Uterus (tissue), 2 donors: ENCODE results near the gene ASTN2.

ENCODE experiments used
- CTCF ChIP-seq, 4 experiments: fragments of 200-600 bp in 2 of 4; fragments of 450-650 bp in 2 of 4; sonication (generic) in 2 of 4; IDR thresholded peaks; one replicate each; pipeline ENCODE4 v1.5.1; 2016 to 2019; ENCODE audit warnings: antibody characterized with exemption in 4 of 4, mild to moderate bottlenecking in 2 of 4, moderate library complexity in 1 of 4
- POLR2A ChIP-seq, 2 donors: fragments of 450-650 bp; IDR thresholded peaks; one replicate each; pipeline ENCODE4 v1.6.1; 2016; ENCODE audit warnings: antibody characterized with exemption in 2 of 2, mild to moderate bottlenecking in 1 of 2, moderate library complexity in 1 of 2

GRCh38 chr9:117098331-117098730 is 316.5 kb downstream of the ASTN2 start:
- TF ChIP-seq POLR2A (IDR thresholded peaks at IDR 0.05) (no peak), CTCF (IDR thresholded peaks at IDR 0.05) (no peak)
